Adrenal gland (tissue), 12 donors: ENCODE data around the gene ALG12. TPM values are rescaled to one million over a fixed set of nuclear protein-coding genes. Genes with fewer than 3 reads are reported as not detected.

ENCODE experiments used
- microRNA-seq, 3 donors: library from miRNA; unstranded; fragments of <30 nt; microRNA quantifications; one replicate each; pipeline ENCODE4, GENCODE V29; 2017 to 2020
- polyA plus RNA-seq, 3 donors: library from polyadenylated mRNA; stranded (reverse); fragments of 200-250 nt in 2 of 3; fragments of 350-450 nt in 1 of 3; fragmentation: Illumina TruSeq in 1 of 3; extraction: RNeasy Lipid Tissue Mini Kit (QIAGEN cat#74804) in 1 of 3; gene quantifications; one replicate each; pipeline ENCODE4 v1.2.3, GENCODE V29; 2013 to 2014
- small RNA-seq, 2 donors: library from RNA; depleted of rRNA; stranded (forward); fragments of <200 nt; gene quantifications; one replicate each; pipeline ENCODE3, GENCODE V24; 2016
- total RNA-seq, 9 donors: library from RNA; depleted of rRNA in 4 of 9; stranded (reverse); fragments of >200 nt in 4 of 9; fragments of 120-200 nt in 1 of 9; fragmentation: NEBNext Ultra II Directional in 1 of 9; extraction: Animal tissue kit (Norgen Biotek cat#: 25700) in 1 of 9; gene quantifications; one replicate each; pipeline versions ENCODE4 v1.1.0 to v1.2.4, GENCODE V29; 2013 to 2023
- donor health status: healthy with polysubstance abuse.
- donor health status: Bipolar disorder and iron deficiency.
- donor health status: DM: yes; HTN: yes; CAD: no.
- donor health status: DM: no; HTN: no; CAD: no.
- donor health status: DM: no; HTN: no; CAD: no.
- donor health status: DM: yes; HTN: yes; CAD: no.

Gene ALG12
- total and polyA plus RNA-seq, 12 donors = 6.4 to 33.6 (median 18.9) TPM

Small RNA genes lying within 50 kb of the gene (microRNA-seq; reads per million reads assigned to microRNA genes)
- 0.38 to 1.1 (median 0.45) reads per million in 3 donors for gene MIR6821

Small RNA genes lying within 50 kb of the gene (small RNA-seq; reads per million reads assigned to genes)
- 0 to 0.12 reads per million in 2 donors for gene MIR6821

Other genes with a start within 250 kb of the ALG12 start
- 10 to 100 TPM; 13.8 to 62.4 (median 26.3) TPM for gene BRD1, start 90.6 kb downstream of the ALG12 start, total RNA-seq
- 10 to 100 TPM in 2 of 3 donors, 1 to 10 TPM in 1; 9.4 to 29.8 (median 26.9) TPM for gene BRD1, start 90.6 kb downstream of the ALG12 start, polyA plus RNA-seq
- gene ZBED4, start 64.6 kb downstream of the ALG12 start, total RNA-seq = 1 to 10 TPM; 4.1 to 8.6 (median 6.1) TPM
- 1 to 10 TPM; 2.1 to 5.1 (median 3.0) TPM for gene ZBED4, start 64.6 kb downstream of the ALG12 start, polyA plus RNA-seq
- 10 to 100 TPM; 16.5 to 63.4 (median 45.4) TPM for gene CRELD2, start 196 bp upstream of the ALG12 start, total RNA-seq
- 10 to 100 TPM; 14.5 to 28.1 (median 23.0) TPM for gene CRELD2, start 196 bp upstream of the ALG12 start, polyA plus RNA-seq
- 10 to 100 TPM; 11.3 to 99.2 (median 54.7) TPM for gene PIM3, start 42.3 kb upstream of the ALG12 start, total RNA-seq
- 10 to 100 TPM in 2 of 3 donors, 1 to 10 TPM in 1; 7.2 to 70.0 (median 42.0) TPM for gene PIM3, start 42.3 kb upstream of the ALG12 start, polyA plus RNA-seq
- not detected for gene IL17REL, start 94.3 kb upstream of the ALG12 start, total RNA-seq
- gene IL17REL, start 94.3 kb upstream of the ALG12 start, polyA plus RNA-seq = not detected
- gene TTLL8, start 139.9 kb upstream of the ALG12 start, total RNA-seq = not detected
- gene TTLL8, start 139.9 kb upstream of the ALG12 start, polyA plus RNA-seq = not detected
- gene MLC1, start 167.0 kb upstream of the ALG12 start, total RNA-seq = under 1 TPM in 1 of 9 donors, not detected in 8; 0.22 TPM
- gene MLC1, start 167.0 kb upstream of the ALG12 start, polyA plus RNA-seq = under 1 TPM in 1 of 3 donors, not detected in 2; 0.03 TPM
- gene MOV10L1, start 171.6 kb upstream of the ALG12 start, total RNA-seq = under 1 TPM in 5 of 9 donors, not detected in 4; 0.14 to 0.46 (median 0.39) TPM
- under 1 TPM in 2 of 3 donors, not detected in 1; 0.40 to 0.74 TPM for gene MOV10L1, start 171.6 kb upstream of the ALG12 start, polyA plus RNA-seq